Type B pancreatic cell (in vitro differentiated cells): ENCODE data around the gene RPS17. TPM values are rescaled to one million over a fixed set of nuclear protein-coding genes. Genes with fewer than 3 reads are reported as not detected.
"Not testable (repeated sequence)": the region's sequence is repeated elsewhere in the genome, so short reads cannot be mapped to it uniquely, and the experiment has no call there.

ENCODE experiments used
- DNase-seq: peaks from one replicate; pipeline ENCODE4 v3.0.0; 2021; ENCODE audit warnings: mixed read lengths; ENCODE audit not compliant: unreplicated experiment; ENCODE audit errors: extremely low spot score
- H3K27ac Mint-ChIP-seq: 2 replicates; pipeline ENCODE4 v1.8.0; 2021; ENCODE audit warnings: mild to moderate bottlenecking, mixed read lengths
- H3K27me3 Mint-ChIP-seq: 2 replicates; pipeline ENCODE4 v1.8.0; 2021; ENCODE audit warnings: mixed read lengths
- H3K36me3 Mint-ChIP-seq: 2 replicates; pipeline ENCODE4 v1.8.0; 2021; ENCODE audit warnings: mixed read lengths
- H3K4me1 Mint-ChIP-seq: one replicate; pipeline ENCODE4 v1.8.0; 2021; ENCODE audit warnings: mixed read lengths; ENCODE audit not compliant: unreplicated experiment
- H3K4me3 Mint-ChIP-seq: 2 replicates; pipeline ENCODE4 v1.8.0; 2021; ENCODE audit warnings: mild to moderate bottlenecking, mixed read lengths
- H3K9me3 Mint-ChIP-seq: 2 replicates; pipeline ENCODE4 v1.8.0; 2021; ENCODE audit warnings: mixed read lengths
- total RNA-seq: library from RNA; stranded (reverse); gene quantifications from 2 replicates; pipeline ENCODE4 v1.2.1, GENCODE V29; 2021; ENCODE audit warnings: low replicate concordance
- TF ChIP-seq, protein P1 (sequence below): fragments of 200-600 bp; sonication (generic); conservative IDR thresholded peaks from 2 replicates; pipeline ENCODE4 v1.5.0; 2021; ENCODE audit warnings: antibody characterized with exemption, mild to moderate bottlenecking

Gene RPS17
- total RNA-seq, 1 donor from 2014 or later: 2,088 TPM

DNA sequence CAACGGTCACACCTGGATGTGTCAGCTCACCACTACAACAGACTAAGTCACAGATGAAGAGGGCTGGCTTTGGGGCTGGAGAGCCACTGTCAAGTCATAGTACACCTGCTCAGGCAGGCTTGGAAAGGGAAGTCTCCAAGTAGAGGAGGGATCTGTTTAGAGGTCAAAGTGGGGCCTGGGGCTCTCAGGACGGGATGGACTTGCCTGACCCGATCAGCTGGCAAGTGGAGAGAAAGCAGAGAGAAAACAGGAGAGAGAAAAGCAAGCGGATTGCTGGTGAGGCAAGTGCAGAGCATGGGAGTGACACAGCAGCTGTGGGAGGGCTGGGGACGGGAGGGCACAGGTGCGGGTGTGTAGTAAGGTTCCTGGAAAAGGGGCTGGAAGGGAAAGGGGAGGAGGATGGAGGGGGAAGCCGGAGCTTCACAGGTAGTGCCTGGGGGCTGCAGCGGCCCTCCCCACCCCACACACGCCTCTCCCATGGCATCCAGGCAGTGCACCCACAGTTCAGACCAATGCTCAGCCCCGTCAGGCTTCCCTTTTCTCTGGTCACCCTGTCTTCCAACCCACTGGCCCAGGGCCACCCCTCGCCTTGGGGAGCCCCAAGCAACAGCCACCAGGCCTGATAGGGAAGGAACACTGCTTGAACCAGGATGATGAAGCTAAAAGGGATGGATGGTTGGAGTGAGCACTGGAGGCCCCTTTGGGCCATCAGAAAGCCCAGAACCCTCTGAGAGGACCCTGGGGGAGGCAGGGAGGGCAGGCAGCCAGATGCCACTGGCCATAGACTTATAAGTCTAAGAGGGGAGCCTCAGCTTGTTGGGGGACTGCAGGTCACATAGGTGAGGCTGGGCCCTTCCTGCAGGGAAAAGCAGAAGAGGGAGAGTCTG lies 8.5 kb downstream of the RPS17 start:
- Mint-ChIP-seq H3K27me3 (peaks cover 3% of the 10 kb centered on the region), H3K9me3 (no peaks in the 10 kb centered on the region), H3K4me1 (peaks cover 15% of the 10 kb centered on the region), H3K27ac (peak overlapping the region; percentile 66), H3K36me3 (peaks cover 23% of the 10 kb centered on the region), H3K4me3 (no peak overlapping the region)
- TF ChIP-seq, protein P1, sequence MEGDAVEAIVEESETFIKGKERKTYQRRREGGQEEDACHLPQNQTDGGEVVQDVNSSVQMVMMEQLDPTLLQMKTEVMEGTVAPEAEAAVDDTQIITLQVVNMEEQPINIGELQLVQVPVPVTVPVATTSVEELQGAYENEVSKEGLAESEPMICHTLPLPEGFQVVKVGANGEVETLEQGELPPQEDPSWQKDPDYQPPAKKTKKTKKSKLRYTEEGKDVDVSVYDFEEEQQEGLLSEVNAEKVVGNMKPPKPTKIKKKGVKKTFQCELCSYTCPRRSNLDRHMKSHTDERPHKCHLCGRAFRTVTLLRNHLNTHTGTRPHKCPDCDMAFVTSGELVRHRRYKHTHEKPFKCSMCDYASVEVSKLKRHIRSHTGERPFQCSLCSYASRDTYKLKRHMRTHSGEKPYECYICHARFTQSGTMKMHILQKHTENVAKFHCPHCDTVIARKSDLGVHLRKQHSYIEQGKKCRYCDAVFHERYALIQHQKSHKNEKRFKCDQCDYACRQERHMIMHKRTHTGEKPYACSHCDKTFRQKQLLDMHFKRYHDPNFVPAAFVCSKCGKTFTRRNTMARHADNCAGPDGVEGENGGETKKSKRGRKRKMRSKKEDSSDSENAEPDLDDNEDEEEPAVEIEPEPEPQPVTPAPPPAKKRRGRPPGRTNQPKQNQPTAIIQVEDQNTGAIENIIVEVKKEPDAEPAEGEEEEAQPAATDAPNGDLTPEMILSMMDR: no peak
- DNase-seq: no peak

DNA sequence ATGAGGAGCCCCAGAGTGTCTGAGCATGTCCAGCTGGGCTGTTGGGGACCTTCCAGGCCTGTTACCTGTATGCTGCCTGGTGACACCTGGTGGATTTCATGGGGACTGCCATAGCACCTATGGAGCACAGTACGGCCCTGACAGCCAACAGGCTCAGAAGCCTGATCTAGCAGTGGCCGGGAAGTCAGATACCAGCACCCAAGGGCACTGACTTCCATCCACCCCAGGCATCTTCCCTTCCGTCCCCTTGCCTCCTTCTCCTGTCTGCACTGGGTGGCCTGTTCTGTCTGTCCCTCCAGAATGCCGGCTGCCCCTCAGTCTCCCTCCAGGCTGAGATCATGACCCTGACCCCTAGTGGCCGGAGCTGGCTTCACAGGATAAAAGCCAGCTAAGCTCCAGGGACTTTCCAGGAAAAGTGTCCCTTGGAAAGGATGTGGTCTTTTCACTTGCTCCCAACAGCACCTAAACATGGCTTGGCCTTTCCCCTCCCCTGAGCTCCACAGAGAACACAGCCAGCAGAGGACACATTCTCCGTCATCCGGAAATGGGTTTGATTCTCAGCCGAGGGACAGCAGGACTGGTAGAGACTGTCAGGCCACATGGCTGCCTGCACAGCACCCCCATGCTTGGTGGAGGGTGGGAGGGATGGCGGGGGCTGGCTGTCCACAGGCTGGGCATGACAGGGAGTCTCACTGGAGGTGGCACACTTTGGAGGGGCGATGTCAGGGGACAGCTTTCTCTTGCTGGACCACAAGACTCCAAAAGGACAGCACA lies 9.5 kb downstream of the RPS17 start:
- H3K27me3 Mint-ChIP-seq: peaks cover 3% of the 10 kb centered on the region
- peaks cover 9% of the 10 kb centered on the region for H3K4me1 Mint-ChIP-seq
- TF ChIP-seq, protein P1: peak; percentile 91
- no peaks in the 10 kb centered on the region for H3K9me3 Mint-ChIP-seq
- H3K36me3 Mint-ChIP-seq: peaks cover 15% of the 10 kb centered on the region
- peak overlapping the region; percentile 84 for H3K4me3 Mint-ChIP-seq
- H3K27ac Mint-ChIP-seq: peak overlapping the region; percentile 43
- DNase-seq: no peak

DNA sequence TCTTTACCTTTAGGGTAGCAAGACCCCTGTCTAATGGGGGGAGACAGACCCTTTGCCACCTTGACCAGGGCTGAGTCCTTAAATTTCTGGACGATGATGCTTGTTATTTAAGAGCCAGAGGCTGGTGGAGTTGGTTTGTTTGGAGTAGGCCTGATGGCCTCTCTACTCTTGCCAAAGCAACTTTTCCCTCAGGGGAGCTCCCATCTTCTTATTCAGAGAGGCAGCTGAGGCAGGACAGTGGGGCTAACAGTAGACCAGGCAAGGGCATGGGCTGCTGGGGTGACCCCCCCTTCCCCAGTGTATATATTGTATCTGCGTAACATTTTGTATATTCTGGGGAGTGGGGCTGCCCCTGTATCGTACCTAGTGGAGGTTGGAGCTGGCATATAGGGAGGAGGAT lies 10.3 kb downstream of the RPS17 start:
- Mint-ChIP-seq H3K27ac (no peak overlapping the region), H3K9me3 (no peaks in the 10 kb centered on the region), H3K27me3 (peaks cover 3% of the 10 kb centered on the region), H3K36me3 (peaks cover 11% of the 10 kb centered on the region), H3K4me3 (peak overlapping the region; percentile 7), H3K4me1 (peaks cover 9% of the 10 kb centered on the region)
- no peak for DNase-seq
- TF ChIP-seq, protein P1: no peak

DNA sequence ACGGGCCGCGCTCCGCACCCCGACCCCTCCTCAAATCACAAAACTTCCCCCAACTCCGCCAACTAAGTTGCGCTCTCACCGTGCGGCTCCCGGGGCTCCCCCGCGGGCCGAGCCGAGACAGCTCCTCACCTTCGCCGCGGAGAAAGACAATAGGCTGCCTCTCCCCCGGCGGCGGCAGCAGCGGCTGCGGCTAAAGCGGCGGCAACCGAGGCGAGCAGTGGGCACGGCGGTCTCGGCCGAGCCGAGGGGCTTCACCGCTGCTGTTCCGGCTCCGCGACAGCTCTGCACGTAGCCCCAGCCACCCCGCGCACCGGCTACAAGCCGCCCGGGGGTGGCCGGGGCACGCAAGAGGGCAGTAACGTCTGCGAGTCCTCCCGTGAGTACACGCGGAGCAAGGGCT lies 26.7 kb downstream of the RPS17 start:
- not testable (repeated sequence) for DNase-seq, H3K27me3 Mint-ChIP-seq, H3K9me3 Mint-ChIP-seq, H3K27ac Mint-ChIP-seq, H3K36me3 Mint-ChIP-seq, H3K4me3 Mint-ChIP-seq, H3K4me1 Mint-ChIP-seq

DNA sequence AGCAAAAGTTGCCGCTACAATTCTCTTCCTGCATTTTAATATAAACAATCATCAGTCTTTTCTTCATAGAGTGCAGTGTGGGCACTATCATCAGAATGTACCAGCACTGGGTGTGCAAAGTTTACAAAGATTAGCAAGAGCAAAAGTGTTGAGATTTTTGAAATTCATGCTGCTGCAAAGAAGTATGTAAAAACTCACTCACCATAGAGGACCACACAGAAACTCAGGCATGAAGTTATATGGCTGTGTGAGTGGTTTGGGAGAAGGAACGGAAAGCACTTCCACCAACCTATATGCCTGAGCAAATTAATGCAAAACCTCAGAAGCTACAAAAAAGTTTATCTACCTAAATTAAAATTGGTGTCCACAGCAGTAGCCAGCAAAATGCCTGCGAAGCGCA lies 32.6 kb downstream of the RPS17 start:
- not testable (repeated sequence) for H3K4me3 Mint-ChIP-seq, DNase-seq, H3K4me1 Mint-ChIP-seq, H3K36me3 Mint-ChIP-seq, H3K27ac Mint-ChIP-seq, H3K9me3 Mint-ChIP-seq, H3K27me3 Mint-ChIP-seq

DNA sequence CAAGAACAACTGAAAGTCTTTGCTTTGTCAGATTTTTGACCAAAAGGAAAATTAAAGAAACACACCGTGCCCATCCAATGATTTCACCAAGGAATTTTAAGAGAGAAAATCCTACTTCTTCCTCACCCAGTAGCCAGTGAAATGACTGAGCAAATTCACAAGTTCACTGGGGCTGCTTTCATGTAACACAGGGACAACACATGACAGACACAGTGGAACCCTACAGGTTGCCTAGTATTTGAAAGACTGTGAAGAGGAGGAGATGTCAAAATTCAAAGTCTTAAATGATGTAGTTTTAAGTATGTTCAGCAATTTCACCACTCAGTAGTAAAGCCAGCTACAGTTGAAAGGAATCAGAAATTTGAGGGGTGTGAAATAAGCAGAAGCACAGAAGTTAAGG lies 33.2 kb downstream of the RPS17 start:
- H3K4me3 Mint-ChIP-seq: not testable (repeated sequence)

DNA sequence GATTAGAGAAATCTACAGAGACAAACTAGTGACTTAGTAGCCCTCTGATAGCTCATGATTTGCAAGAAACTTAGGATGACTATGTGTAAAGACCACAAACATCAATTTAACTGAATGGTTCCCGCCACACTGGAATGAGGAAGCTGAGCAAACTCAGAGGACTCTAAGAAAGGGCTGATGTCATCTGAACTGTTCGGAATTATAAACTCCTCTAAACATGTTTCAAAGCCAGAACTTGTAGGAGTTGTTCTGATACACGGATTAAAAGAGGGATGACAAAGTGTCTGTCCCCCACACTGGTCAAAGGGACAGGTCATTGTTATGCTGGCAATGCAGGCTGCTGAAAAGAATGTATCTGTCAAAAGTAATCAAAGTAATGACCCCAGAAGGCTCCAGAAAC lies 34.4 kb downstream of the RPS17 start:
- DNase-seq, H3K36me3 Mint-ChIP-seq, H3K4me1 Mint-ChIP-seq, H3K27ac Mint-ChIP-seq, H3K9me3 Mint-ChIP-seq, H3K4me3 Mint-ChIP-seq, H3K27me3 Mint-ChIP-seq: not testable (repeated sequence)

More for the DNA sequence above, 33.2 kb downstream of the RPS17 start:
- not testable (repeated sequence) for H3K36me3 Mint-ChIP-seq, H3K27ac Mint-ChIP-seq, DNase-seq, H3K9me3 Mint-ChIP-seq, H3K4me1 Mint-ChIP-seq, H3K27me3 Mint-ChIP-seq

DNA sequence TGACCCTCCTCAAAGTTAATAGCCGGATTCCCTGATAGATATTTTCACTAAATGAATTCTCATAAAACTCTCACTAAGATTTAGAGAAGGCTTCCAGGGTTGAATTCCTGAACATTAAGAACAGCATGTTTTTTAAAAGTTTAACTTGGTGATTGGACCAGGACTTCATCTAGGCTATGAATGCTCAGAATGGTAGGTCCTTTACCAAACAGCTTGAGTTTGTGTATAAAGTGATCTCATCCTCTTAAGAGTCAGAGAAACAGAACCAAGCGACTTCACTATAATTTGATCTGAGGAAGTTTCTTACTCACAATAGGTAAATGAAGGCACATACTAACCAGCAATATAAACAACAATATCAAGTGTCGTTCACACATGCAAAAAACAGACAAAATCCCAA lies 36.2 kb downstream of the RPS17 start:
- H3K4me3 Mint-ChIP-seq, H3K36me3 Mint-ChIP-seq, H3K9me3 Mint-ChIP-seq, H3K27me3 Mint-ChIP-seq, H3K4me1 Mint-ChIP-seq, H3K27ac Mint-ChIP-seq, DNase-seq: not testable (repeated sequence)
